PC-9 (cell line): ENCODE results near the gene XRCC3.

Source experiments
- CTCF ChIP-seq: fragments of 200-600 bp; sonication (generic); conservative IDR thresholded peaks from 2 replicates; pipeline ENCODE4 v1.6.1; 2017; ENCODE audit warnings: mixed run types, antibody characterized with exemption, mild to moderate bottlenecking, moderate library complexity
- EZH2 ChIP-seq: fragments of 200-600 bp; sonication (generic); IDR thresholded peaks from 2 replicates; pipeline ENCODE4 v1.8.0; 2017; ENCODE audit warnings: antibody characterized with exemption, low read depth

- TF ChIP-seq CTCF (no peak), EZH2 (no peak)
Measured at GRCh38 chr14:103727313-103727980, 12.2 kb upstream of the XRCC3 start.
